H1 (cell line): ENCODE measurements around the gene CDKN3. TPM values are rescaled to one million over a fixed set of nuclear protein-coding genes. Genes with fewer than 3 reads are reported as not detected.

Source experiments
- CBX5 ChIP-seq: fragments of 300-800, 300-1000 bp; sonication (generic); IDR thresholded peaks from 2 replicates; pipeline ENCODE4 v1.7.1; 2016; ENCODE audit warnings: antibody characterized with exemption, low read length, low read depth
- CHD1 ChIP-seq: IDR thresholded peaks from 2 replicates; pipeline ENCODE4 v1.6.1; 2012; ENCODE audit warnings: low read depth, low read length, improper control_type of control experiment
- CHD2 ChIP-seq: IDR thresholded peaks from 2 replicates; pipeline ENCODE4 v1.6.1; 2012; ENCODE audit warnings: low read length, improper control_type of control experiment
- CTBP2 ChIP-seq: IDR thresholded peaks from 2 replicates; pipeline ENCODE4 v1.7.0; 2011; ENCODE audit warnings: borderline replicate concordance, mild to moderate bottlenecking, moderate library complexity, mixed read lengths, low read length; ENCODE audit not compliant: insufficient read depth, insufficient read length
- CTCF ChIP-seq, 3 experiments: IDR thresholded peaks; 1 replicate in 2 of 3; 2 replicates in 1 of 3; pipeline versions ENCODE4 v1.5.1 to v1.6.1; 2011; ENCODE audit warnings: low read length in 3 of 3, mild to moderate bottlenecking in 3 of 3, inconsistent platforms in 2 of 3, low read depth in 1 of 3, moderate library complexity in 1 of 3; ENCODE audit not compliant: insufficient read depth in 1 of 3; ENCODE audit errors: control extremely low read depth in 1 of 3
- EP300 ChIP-seq, 2 experiments: IDR thresholded peaks; 1 replicate in 1 of 2; 2 replicates in 1 of 2; pipeline ENCODE4 v1.6.1; 2011 to 2012; ENCODE audit warnings: low read depth in 2 of 2, low read length in 2 of 2, mild to moderate bottlenecking in 2 of 2, borderline replicate concordance in 1 of 2, inconsistent platforms in 1 of 2, moderate library complexity in 1 of 2
- EZH2 ChIP-seq: fragments of 200-600 bp; sonication (generic); IDR thresholded peaks from 2 replicates; pipeline ENCODE4 v1.7.1; 2012; ENCODE audit warnings: low read depth, mild to moderate bottlenecking, moderate library complexity, low read length, inconsistent platforms; ENCODE audit not compliant: severe bottlenecking
- FOSL1 ChIP-seq: IDR thresholded peaks from 2 replicates; pipeline ENCODE4 v1.6.1; 2011; ENCODE audit warnings: mild to moderate bottlenecking, low read depth, low read length, moderate library complexity; ENCODE audit not compliant: insufficient read depth
- KDM1A ChIP-seq: fragments of 200-600, 300-600 bp; sonication (generic); IDR thresholded peaks from 2 replicates; pipeline ENCODE4 v1.7.1; 2016; ENCODE audit warnings: mild to moderate bottlenecking, low read length, borderline replicate concordance
- KDM4A ChIP-seq: IDR thresholded peaks from one replicate; pipeline ENCODE4 v1.7.1; 2012; ENCODE audit warnings: low read depth, mild to moderate bottlenecking, moderate library complexity, low read length, inconsistent platforms; ENCODE audit not compliant: severe bottlenecking
- KDM5A ChIP-seq: fragments of 200-600 bp; IDR thresholded peaks from 2 replicates; pipeline ENCODE4 v1.7.1; 2012; ENCODE audit warnings: mild to moderate bottlenecking, low read length, inconsistent platforms, mixed read lengths
- MAFK ChIP-seq: IDR thresholded peaks from 2 replicates; pipeline ENCODE4 v1.6.1; 2012; ENCODE audit warnings: low read depth, mild to moderate bottlenecking, improper control_type of control experiment, low read length
- PHF8 ChIP-seq: fragments of 200-600 bp; sonication (generic); conservative IDR thresholded peaks from 2 replicates; pipeline ENCODE4 v1.7.1; 2012; ENCODE audit warnings: low read depth, mild to moderate bottlenecking, inconsistent platforms, low read length, moderate library complexity
- POLR2AphosphoS5 ChIP-seq: IDR thresholded peaks from 2 replicates; pipeline ENCODE4 v1.6.1; 2011; ENCODE audit warnings: low read depth, low read length
- RXRA ChIP-seq: IDR thresholded peaks from 2 replicates; pipeline ENCODE4 v1.6.1; 2011; ENCODE audit warnings: low read depth, mild to moderate bottlenecking, low read length, moderate library complexity; ENCODE audit not compliant: insufficient read depth
- SP1 ChIP-seq: IDR thresholded peaks from 2 replicates; pipeline ENCODE4 v1.6.1; 2011; ENCODE audit warnings: low read depth, low read length
- SP4 ChIP-seq: IDR thresholded peaks from 2 replicates; pipeline ENCODE4 v1.6.1; 2012; ENCODE audit warnings: low read length, inconsistent platforms
- TAF1 ChIP-seq: IDR thresholded peaks from 2 replicates; pipeline ENCODE4 v1.6.1; 2011; ENCODE audit warnings: mild to moderate bottlenecking, low read depth, low read length
- TBP ChIP-seq: IDR thresholded peaks from 2 replicates; pipeline ENCODE4 v1.6.1; 2011; ENCODE audit warnings: low read depth, low read length, improper control_type of control experiment
- TCF12 ChIP-seq: IDR thresholded peaks from 2 replicates; pipeline ENCODE4 v1.6.1; 2011; ENCODE audit warnings: low read depth, mild to moderate bottlenecking, low read length
- YY1 ChIP-seq: IDR thresholded peaks from 2 replicates; pipeline ENCODE4 v1.6.1; 2011; ENCODE audit warnings: low read depth, mild to moderate bottlenecking, low read length
- polyA plus RNA-seq, 7 experiments: library from polyadenylated mRNA; depleted of rRNA in 3 of 7; stranded (reverse) in 5 of 7; unstranded in 2 of 7; fragments of >200 nt in 5 of 7; fragments of 200-250 nt in 2 of 7; gene quantifications; 1 replicate in 5 of 7; 2 replicates in 1 of 7; 4 replicates in 1 of 7; pipeline versions ENCODE4 v1.2.1 to v1.2.3, GENCODE V29; 2011 to 2013; ENCODE audit warnings: missing spikeins in 2 of 7, mixed read lengths in 2 of 7
- total RNA-seq: library from RNA; stranded (reverse); fragmentation: NEBNext Ultra II Directional; extraction: Animal tissue kit (Norgen Biotek cat#: 25700); gene quantifications from 2 replicates; pipeline ENCODE4 v1.2.1, GENCODE V29; 2021

CDKN3 gene
- total and polyA plus RNA-seq, 2 of the 8 experiments (the other 6 are each of a cell fraction or from before 2014, with no cell fraction given), result 43.5 to 48.3 TPM

GRCh38 chr14:54440873-54441868 lies 44.4 kb downstream of the CDKN3 start, which contains the start of gene CNIH1 (continued):
- peak; percentile 42 for TF ChIP-seq CTBP2
- peak; percentile 50; the same call in 1 of the 2 replicates for TF ChIP-seq SP4
- TF ChIP-seq YY1, result peak; percentile 54
- peak; percentile 76 for TF ChIP-seq KDM4A
- TF ChIP-seq EP300 (IDR thresholded peaks at IDR 0.05; ENCODE audit: borderline replicate concordance in 1 of 2, low read depth in 2 of 2, low read length in 2 of 2), result 0 out of 3 replicates have a peak, but pooled peaks of 1 of the 2 experiments have one; percentile 9
- TF ChIP-seq CHD1, result no peak
- TF ChIP-seq CHD2, result no peak
- no peak for TF ChIP-seq TCF12
- TF ChIP-seq SP1, result no peak
- peak; percentile 89 for TF ChIP-seq POLR2AphosphoS5
- TF ChIP-seq CTCF (IDR thresholded peaks at IDR 0.05; ENCODE audit: control extremely low read depth in 1 of 3, insufficient read depth in 1 of 3, low read depth in 1 of 3, low read length in 3 of 3), result peak; percentile 82 to 92 (median 86)
- TF ChIP-seq FOSL1, result no peak
- no peak for TF ChIP-seq MAFK
- peak; percentile 97 for TF ChIP-seq PHF8
- peak; percentile 76 for TF ChIP-seq TAF1
- TF ChIP-seq EZH2, result no peak
- no peak for TF ChIP-seq RXRA
- TF ChIP-seq CBX5, result no peak
- peak; percentile 67 for TF ChIP-seq TBP
- TF ChIP-seq KDM1A, result no peak
- no peak for TF ChIP-seq KDM5A
